ENCODE results near the gene COG1.

DNA sequence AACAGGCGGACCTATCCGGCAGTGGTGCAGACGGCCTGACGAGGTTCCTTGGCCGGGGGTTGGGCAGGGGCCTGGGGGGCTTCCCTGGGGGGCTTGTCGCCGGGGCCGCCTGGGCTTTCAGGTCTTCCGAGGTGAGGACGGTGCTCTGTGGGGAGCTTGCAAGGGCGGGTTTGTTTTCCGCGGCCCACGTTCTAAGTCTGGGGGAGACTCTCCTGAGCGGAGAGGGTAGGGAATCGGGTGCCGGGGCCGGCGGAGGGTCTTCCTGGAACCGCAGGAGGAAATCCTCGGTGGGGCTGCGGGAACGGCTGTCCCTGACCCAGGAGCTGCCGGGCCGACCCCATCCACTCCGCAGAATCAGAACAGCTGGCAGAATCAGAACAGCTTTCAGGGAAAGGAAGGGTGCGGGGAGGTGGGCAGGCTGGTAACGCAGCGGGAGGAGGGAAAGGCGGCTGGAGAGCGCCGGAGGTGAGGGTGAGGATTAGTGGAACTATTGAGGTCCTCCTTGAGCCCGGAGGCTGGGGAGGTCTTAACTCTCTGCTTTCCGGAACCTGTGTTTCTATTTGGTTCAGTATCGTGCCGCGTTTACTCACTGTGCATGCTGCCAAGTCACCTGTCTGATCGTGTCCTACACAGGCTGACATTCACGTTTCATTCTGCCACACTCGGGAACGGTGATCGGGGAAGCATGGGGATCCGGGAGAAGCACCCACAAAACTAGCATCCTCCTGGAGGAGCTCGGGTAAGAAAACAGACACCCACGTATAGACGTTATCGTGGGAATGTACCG lies 39.9 kb downstream of the COG1 start:
- TF ChIP-seq POLR2A (IDR thresholded peaks at IDR 0.05), result no peak
- TF ChIP-seq, protein P1, sequence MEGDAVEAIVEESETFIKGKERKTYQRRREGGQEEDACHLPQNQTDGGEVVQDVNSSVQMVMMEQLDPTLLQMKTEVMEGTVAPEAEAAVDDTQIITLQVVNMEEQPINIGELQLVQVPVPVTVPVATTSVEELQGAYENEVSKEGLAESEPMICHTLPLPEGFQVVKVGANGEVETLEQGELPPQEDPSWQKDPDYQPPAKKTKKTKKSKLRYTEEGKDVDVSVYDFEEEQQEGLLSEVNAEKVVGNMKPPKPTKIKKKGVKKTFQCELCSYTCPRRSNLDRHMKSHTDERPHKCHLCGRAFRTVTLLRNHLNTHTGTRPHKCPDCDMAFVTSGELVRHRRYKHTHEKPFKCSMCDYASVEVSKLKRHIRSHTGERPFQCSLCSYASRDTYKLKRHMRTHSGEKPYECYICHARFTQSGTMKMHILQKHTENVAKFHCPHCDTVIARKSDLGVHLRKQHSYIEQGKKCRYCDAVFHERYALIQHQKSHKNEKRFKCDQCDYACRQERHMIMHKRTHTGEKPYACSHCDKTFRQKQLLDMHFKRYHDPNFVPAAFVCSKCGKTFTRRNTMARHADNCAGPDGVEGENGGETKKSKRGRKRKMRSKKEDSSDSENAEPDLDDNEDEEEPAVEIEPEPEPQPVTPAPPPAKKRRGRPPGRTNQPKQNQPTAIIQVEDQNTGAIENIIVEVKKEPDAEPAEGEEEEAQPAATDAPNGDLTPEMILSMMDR (IDR thresholded peaks at IDR 0.05), result no peak
- no peak for TF ChIP-seq EP300 (IDR thresholded peaks at IDR 0.05)

Measured in sigmoid colon (tissue), 4 donors.